ENCODE measurements around the gene ELK4.

Gene ELK4

DNA sequence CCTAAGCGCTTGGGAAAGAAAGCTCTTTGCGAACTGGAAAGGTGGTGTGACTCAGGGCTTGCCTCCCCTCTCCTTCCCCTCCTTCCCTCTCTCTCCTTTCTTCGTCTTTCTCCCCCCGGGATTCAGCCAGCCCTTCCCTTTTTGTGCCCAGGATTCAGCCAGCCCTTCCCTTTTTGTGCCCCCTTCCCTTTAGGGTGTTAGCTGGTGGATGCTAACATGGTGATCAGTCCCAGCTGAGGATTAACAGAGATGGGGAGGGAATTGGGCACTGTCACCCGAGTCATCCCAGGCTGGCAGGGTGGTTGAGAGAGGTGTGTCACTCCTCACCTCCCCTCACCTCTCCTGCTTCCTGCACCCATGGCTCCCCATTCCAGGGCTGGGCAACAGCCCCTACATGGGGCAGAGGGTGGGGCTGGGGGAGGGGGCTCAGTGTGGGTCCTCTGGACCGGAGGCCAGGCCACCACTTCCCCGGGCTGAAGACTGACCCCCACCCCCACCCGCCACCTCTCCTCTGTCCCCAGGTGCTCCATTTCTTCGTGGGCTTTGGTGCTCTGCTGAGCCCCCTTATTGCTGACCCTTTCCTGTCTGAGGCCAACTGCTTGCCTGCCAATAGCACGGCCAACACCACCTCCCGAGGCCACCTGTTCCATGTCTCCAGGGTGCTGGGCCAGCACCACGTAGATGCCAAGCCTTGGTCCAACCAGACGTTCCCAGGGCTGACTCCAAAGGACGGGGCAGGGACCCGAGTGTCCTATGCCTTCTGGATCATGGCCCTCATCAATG is 51.5 kb downstream of the ELK4 start:
- no peak overlapping the region for H3K4me2 ChIP-seq (ENCODE audit: low read depth, low read length)
- H3K9me3 ChIP-seq (replicated peaks; ENCODE audit: insufficient read depth, low read length) = no peaks in the 10 kb centered on the region
- no peaks in the 10 kb centered on the region for H3K4me1 ChIP-seq (ENCODE audit: low read length)
- TF ChIP-seq EZH2phosphoT487 (IDR thresholded peaks at IDR 0.05; ENCODE audit: low read length) = no peak
- no peak for TF ChIP-seq EZH2 (optimal IDR thresholded peaks at IDR 0.05; ENCODE audit: low read depth, low read length)
- TF ChIP-seq, protein P1, sequence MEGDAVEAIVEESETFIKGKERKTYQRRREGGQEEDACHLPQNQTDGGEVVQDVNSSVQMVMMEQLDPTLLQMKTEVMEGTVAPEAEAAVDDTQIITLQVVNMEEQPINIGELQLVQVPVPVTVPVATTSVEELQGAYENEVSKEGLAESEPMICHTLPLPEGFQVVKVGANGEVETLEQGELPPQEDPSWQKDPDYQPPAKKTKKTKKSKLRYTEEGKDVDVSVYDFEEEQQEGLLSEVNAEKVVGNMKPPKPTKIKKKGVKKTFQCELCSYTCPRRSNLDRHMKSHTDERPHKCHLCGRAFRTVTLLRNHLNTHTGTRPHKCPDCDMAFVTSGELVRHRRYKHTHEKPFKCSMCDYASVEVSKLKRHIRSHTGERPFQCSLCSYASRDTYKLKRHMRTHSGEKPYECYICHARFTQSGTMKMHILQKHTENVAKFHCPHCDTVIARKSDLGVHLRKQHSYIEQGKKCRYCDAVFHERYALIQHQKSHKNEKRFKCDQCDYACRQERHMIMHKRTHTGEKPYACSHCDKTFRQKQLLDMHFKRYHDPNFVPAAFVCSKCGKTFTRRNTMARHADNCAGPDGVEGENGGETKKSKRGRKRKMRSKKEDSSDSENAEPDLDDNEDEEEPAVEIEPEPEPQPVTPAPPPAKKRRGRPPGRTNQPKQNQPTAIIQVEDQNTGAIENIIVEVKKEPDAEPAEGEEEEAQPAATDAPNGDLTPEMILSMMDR (IDR thresholded peaks at IDR 0.05; ENCODE audit: low read length) = no peak
- no peak overlapping the region for H3K9ac ChIP-seq (ENCODE audit: low read length)
- no peak for DNase-seq
- no peaks in the 10 kb centered on the region for H3F3A ChIP-seq (ENCODE audit: insufficient read depth, low read length)
- no peaks in the 10 kb centered on the region for H4K20me1 ChIP-seq (ENCODE audit: insufficient read depth, low read length)
- no peaks in the 10 kb centered on the region for H3K79me2 ChIP-seq (ENCODE audit: low read length)
- H2AFZ ChIP-seq (ENCODE audit: low read length) = no peak overlapping the region
- no peak overlapping the region for H3K4me3 ChIP-seq (ENCODE audit: low read length)
- H3K27ac ChIP-seq (ENCODE audit: low read length) = no peak overlapping the region
- H3K9me2 ChIP-seq (replicated peaks; ENCODE audit: insufficient read depth, low read length) = no peaks in the 10 kb centered on the region
- H3K36me3 ChIP-seq (replicated peaks; ENCODE audit: insufficient read depth, low read length) = no peaks in the 10 kb centered on the region
- peaks cover 66% of the 10 kb centered on the region for H3K27me3 ChIP-seq (replicated peaks; ENCODE audit: insufficient read depth, low read length)

DNA sequence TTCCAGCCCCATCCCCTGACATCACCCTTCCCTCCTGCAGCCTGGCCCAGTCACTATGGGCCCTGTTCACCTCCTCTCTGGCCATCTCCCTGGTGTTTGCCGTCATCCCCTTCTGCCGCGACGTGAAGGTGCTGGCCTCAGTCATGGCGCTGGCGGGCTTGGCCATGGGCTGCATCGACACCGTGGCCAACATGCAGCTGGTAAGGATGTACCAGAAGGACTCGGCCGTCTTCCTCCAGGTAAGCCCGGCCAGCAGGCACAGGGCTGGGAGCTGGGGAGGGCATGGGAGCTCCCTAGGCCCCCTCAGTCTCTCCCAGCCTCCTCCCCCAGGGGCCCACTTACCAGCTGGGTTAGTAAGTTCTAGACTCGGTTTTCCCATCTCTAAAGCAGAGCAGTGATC is 52.1 kb downstream of the ELK4 start:
- no peak overlapping the region for H3K27ac ChIP-seq (ENCODE audit: low read length)
- no peak overlapping the region for H3K4me3 ChIP-seq (ENCODE audit: low read length)
- H3K9me2 ChIP-seq (replicated peaks; ENCODE audit: insufficient read depth, low read length) = no peaks in the 10 kb centered on the region
- no peaks in the 10 kb centered on the region for H3K4me1 ChIP-seq (ENCODE audit: low read length)
- no peaks in the 10 kb centered on the region for H3F3A ChIP-seq (ENCODE audit: insufficient read depth, low read length)
- H2AFZ ChIP-seq (ENCODE audit: low read length) = no peak overlapping the region
- H4K20me1 ChIP-seq (ENCODE audit: insufficient read depth, low read length) = no peaks in the 10 kb centered on the region
- no peaks in the 10 kb centered on the region for H3K36me3 ChIP-seq (replicated peaks; ENCODE audit: insufficient read depth, low read length)
- DNase-seq = no peak
- no peaks in the 10 kb centered on the region for H3K79me2 ChIP-seq (ENCODE audit: low read length)
- H3K9ac ChIP-seq (ENCODE audit: low read length) = no peak overlapping the region
- H3K27me3 ChIP-seq (replicated peaks; ENCODE audit: insufficient read depth, low read length) = peaks cover 67% of the 10 kb centered on the region
- H3K4me2 ChIP-seq (ENCODE audit: low read depth, low read length) = no peak overlapping the region
- H3K9me3 ChIP-seq (replicated peaks; ENCODE audit: insufficient read depth, low read length) = no peaks in the 10 kb centered on the region
- no peak for TF ChIP-seq EZH2 (optimal IDR thresholded peaks at IDR 0.05; ENCODE audit: low read depth, low read length)
- no peak for TF ChIP-seq EZH2phosphoT487 (IDR thresholded peaks at IDR 0.05; ENCODE audit: low read length)
- TF ChIP-seq, protein P1 (IDR thresholded peaks at IDR 0.05; ENCODE audit: low read length) = no peak

DNA sequence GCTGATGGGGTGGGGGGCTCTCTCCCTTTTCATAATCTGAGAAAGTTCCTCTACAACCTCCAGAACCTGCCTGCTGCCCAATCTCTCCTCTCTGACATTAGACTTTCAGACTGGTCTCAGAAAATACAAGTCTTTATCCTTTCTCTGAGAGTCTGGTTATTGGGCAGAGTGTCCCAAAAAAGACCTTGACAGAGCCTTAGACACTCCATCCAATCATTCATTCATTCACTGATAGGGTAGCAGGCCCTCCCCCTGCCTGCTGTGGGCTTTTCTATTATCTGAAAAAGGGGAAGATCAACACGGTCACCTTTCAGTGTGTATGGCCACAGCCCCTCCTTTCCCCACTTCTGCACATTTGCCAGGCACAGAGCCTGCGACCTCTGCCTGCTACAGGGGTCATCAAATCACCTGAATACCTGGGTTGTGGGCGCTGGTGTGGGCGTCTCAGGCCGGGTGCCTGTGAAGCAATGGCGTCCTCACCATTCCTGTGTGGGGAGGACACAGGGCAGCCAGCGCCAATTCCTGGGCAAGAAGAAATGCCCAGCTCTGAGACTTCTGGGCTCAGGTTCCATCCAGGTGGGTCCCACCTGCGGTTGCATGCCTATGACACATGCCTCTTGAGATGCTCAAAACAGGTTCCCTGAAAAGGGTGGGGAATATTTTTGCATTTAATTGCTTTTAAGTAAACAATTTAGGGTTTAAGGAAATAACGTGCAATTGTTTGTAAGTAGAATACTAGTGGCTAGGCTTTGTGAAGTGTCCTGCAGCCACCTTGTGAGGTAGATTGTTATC is 52.8 kb downstream of the ELK4 start:
- Histone ChIP-seq H4K20me1 (ENCODE audit: insufficient read depth, low read length) (no peaks in the 10 kb centered on the region), H3K4me3 (ENCODE audit: low read length) (no peak overlapping the region), H3K27ac (ENCODE audit: low read length) (no peak overlapping the region), H3K79me2 (ENCODE audit: low read length) (no peaks in the 10 kb centered on the region), H3K27me3 (replicated peaks; ENCODE audit: insufficient read depth, low read length) (peaks cover 67% of the 10 kb centered on the region), H3F3A (ENCODE audit: insufficient read depth, low read length) (no peaks in the 10 kb centered on the region), H3K9ac (ENCODE audit: low read length) (no peak overlapping the region), H3K4me2 (ENCODE audit: low read depth, low read length) (no peak overlapping the region), H2AFZ (ENCODE audit: low read length) (no peak overlapping the region), H3K4me1 (ENCODE audit: low read length) (no peaks in the 10 kb centered on the region), H3K9me3 (replicated peaks; ENCODE audit: insufficient read depth, low read length) (no peaks in the 10 kb centered on the region), H3K9me2 (replicated peaks; ENCODE audit: insufficient read depth, low read length) (no peaks in the 10 kb centered on the region), H3K36me3 (replicated peaks; ENCODE audit: insufficient read depth, low read length) (no peaks in the 10 kb centered on the region)
- TF ChIP-seq EZH2phosphoT487 (IDR thresholded peaks at IDR 0.05; ENCODE audit: low read length) = no peak
- TF ChIP-seq EZH2 (optimal IDR thresholded peaks at IDR 0.05; ENCODE audit: low read depth, low read length) = no peak
- TF ChIP-seq, protein P1 (IDR thresholded peaks at IDR 0.05; ENCODE audit: low read length) = no peak
- DNase-seq = no peak

All from MM.1S (cell line).